HG03097 (cell line): Measurements from ENCODE around the gene SOHLH1.
"Not testable (repeated sequence)": the region's sequence is repeated elsewhere in the genome, so short reads cannot be mapped to it uniquely, and the experiment has no call there.

ENCODE experiments used
- ATAC-seq: cut with Tn5 transposase; IDR thresholded peaks from one replicate; pipeline ENCODE4 v1.9.1; 2021; ENCODE audit not compliant: unreplicated experiment, low FRiP score

Gene SOHLH1

DNA sequence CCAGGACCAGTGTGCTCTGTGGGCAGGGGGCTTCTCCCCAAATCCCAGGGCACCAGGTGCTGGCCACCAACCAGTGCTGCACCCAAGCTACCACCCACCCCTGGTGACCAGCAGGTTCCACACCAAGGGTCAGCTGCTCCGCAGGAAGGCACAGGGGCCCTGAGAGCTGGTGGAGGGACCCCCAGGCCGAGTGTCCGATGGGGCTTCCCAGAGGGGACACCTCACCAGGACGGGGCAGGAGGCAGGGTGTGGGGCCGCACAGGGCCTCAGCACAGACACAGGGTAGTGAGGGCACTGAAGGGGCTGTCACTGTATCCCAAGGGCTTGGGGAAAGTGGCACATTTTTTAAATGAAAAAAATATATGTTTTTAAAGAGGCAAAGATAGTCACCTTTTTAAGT lies 18.1 kb downstream of the SOHLH1 start:
- ATAC-seq = no peak

DNA sequence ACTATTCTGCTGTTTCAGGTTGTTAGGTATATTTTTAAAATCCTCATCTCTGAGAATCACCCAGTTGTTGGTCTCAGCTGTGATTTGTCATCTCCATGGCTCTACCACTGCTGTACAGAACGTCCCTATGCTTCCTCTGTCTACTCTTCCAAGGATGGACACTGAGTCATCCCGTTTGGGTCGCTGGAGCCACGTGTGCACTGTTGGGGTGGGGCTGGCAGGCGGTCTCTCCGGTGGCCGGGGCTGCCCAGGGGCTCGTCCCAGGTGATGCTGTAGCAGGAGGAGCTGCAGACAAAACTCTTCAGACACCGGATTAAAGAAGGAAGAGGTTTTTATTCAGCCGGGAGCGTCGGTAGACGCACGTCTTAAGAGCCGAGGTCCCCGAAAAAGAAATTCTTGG lies 19.2 kb downstream of the SOHLH1 start:
- ATAC-seq = no peak

DNA sequence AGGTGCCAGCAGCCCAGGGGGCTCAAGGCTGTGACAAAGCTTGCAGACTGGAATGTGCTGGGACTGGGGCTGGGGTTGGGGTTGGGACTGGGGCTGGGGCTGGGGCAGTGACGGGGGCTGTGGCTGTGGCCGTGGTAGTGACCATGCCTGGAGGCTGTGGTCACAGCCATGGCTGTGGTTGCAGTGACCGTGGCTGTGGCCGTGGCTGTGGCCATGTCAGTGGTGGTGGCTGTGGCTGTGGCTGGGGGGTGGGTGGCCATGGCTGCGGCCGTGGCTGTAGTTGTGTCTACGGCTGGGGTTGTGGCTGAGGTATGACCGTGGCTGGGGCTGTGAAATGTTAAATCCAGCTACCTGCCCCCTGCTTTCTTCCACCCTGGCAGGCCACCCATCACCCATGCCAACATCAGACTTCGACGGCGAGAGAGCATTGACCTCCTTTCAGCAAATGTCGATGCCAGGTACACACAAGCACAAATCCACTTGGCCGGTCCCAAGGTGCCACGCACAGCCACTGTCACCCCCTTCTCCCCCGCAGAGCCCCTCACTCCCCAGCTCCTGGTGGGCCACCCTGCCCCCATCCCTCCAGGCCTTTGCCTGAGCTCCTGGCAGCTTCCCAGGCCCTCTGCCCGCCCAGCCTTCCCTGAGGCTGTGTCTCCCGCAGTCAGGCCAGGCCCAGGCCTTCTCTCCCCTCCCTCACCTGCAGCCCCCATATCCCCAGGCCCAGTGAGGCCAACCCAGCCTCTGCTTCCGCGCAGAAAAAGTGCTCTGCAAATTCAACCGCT lies 20.9 kb downstream of the SOHLH1 start:
- ATAC-seq = no peak

DNA sequence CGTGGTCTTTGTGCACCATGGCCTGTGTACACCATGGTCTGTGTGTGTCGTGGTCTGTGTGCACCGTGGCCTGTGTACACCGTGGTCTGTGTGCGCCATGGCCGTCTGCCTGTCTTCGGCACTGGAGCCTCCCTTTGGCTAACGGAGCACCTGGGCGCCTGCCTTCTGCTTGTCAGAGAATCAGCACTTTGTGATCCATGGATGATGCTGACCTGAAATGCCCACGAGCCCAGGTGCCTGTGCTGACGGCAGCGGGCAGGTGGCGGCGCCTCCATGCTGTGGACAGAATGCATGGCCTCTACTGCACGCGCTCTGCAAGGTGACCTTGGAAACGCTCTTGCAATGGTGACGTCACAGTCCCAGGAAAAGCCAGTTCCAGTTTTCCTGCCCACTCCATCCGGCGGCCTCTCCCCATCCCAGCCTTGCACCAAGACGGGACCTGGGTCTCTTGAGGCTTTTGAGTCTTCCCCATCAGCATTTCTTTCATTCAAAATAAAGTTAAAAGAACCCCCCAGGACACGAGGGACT lies 21.6 kb downstream of the SOHLH1 start:
- ATAC-seq = no peak

DNA sequence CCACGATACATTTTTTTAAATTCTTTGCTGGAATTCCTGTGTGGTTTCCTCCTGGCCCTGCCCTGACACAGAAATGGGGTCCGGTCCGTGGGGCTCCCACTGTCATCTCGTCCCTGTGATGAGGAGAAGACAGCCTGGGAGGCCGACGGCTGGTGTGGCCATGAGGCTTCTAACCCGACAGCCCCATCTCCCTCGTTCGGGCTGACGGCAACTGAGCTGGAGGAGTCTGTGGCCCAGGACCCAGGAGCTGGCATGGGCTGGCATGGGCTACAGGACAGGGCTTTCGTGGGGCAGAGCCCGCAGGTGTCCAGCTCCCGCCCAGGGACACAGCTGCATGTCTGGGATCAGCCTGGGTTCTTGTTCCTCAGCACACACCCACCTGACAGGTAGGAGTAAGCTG lies 22.4 kb downstream of the SOHLH1 start:
- ATAC-seq = no peak

DNA sequence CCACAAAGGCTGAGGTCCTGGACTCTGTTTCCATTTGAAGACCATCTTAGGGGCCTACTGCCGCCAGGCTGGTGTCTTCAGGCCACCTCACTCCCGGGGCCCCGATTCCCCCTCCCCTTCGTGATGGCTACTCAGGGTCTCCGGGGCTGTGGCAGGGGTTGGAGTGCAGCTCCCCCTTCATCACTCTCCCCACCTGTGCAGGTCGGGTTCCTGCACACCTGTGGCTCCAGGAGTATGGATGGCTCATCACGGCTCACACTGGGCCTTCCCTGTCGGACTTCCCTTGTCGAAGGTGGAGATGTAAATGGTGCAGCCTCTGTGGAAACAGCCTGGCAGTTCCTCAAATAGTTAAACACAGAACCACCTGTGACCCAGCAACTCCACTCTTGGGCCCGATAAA lies 24.3 kb downstream of the SOHLH1 start:
- ATAC-seq = no peak

DNA sequence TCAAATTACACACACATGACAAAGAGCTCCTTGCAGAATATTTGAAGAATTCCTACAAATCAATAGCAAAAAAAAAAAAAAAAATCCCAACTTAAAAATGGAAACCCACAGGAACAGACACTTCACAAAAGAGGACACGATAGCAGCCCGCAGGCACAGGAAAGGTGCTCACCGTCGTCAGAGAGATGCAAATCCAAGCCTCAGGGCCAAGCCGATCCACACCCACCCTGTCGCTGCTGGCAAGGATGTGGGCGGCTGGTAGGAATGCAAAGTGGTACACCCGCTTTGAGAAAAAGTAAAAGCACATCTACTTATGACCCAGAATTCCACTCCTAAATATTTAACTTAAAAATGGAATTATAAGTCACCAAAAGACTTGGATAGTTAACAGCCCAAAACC lies 25.3 kb downstream of the SOHLH1 start:
- no peak for ATAC-seq

DNA sequence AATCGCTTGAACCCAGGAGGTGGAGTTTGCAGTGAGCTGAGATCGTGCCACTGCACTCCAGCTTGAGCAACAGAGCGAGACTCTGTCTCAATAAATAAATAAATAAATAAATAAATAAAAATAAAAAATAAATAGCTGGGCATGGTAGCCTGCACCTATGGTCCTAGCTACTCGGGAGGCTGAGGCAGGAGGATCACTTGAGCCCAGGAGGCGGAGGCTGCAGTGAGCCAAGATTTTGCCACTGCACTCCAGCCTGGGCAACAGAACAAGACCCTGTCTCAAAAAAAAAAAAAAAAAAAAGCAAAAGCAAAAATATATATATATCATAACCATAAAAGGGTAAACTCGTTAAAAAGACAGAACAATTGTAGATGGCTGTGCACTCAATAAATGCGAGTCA lies 26.5 kb downstream of the SOHLH1 start:
- not testable (repeated sequence) for ATAC-seq

DNA sequence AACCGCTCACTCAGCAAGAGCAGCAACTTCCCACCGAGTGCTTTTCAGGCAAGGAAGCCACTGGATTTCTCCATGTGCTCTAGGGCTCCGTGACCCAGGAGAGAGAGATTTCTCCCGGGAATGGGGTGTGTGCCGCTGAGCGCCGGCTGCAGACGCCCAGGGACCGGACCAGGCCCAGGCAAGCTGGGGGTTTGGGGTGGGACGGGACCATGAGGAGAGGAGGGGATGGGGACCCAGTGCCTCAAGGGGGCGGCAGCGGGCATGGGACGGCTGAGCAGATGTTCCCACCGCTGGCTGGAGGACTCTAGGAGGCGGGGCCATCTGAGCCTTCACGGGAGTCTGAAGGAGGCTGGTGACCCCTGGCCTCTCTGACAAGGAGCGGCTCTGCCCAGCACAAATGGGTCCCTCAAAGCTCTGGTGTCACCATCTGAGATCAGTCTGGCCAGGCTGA lies 27.7 kb downstream of the SOHLH1 start:
- no peak for ATAC-seq

DNA sequence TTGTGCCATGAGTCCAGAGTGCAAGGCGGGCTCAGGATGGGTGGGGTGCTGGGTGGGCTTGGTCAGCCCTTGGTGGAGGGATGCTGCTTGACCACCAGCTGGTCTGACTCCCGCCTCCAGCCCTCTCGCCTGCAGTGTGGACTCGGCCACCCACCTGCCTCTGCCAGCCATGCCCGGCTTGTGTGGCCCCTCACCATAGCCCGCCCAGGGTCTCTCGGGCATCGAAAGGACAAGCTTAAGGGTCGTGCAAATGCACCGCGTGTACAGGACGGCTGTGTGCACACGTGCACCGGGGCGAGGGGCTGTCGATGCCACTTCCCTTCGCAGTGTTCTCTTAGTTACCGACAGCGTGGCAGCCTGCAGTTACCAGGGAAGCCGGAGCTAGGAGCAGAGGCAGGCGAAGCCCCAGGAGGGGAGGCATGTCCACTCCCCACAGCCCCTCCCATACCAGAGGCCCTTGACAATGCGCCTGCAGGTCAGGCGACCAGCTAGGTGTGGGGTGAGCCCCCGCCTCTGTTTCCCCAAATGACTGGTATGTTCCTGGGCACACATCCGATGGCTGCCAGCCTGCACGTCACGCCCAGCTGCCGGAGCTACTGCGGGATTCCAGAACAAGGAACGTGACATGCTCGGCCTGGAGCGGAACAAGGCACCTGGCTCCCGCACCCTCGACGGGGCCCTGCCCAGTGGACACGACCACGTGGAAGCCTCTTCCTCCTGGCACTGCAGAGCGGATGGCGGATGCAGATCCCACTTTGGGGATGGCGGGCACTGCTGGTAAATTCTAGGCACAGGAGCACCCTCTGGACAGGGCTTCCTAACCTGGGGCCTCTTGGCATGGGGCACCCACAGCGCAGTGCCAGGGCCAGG lies 28.3 kb downstream of the SOHLH1 start:
- ATAC-seq = no peak

DNA sequence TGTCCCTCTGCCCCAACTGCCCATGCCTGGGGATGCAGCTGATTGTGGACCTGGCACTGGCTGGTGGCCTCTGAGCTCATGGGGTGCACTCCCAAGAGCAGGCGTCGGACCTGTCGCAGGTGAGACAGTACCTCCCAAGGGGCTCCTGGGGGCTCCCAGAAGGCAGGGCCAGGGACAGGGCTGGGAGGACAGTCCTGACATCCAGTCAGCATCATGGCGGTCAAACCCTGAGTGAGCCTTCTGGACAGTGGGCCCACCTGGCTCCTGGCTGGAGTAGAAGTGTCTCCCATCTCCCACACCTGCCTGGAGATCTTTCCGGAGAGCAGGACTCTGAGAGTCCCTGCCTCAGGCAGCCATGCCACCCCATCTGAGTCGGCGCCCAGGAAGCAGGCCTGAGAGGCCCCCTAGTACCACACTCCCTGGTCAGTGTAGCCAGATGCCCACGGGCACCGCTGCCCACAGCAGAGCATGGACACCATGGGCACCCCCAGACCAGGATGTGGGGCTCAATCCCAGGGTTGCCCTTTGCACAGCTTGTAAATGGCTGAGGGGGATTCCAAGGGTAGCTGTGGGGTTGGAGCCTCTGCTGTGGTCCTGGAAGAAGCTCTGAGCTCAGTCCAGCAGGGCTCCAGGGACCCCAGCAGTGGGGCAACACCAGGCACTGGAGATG lies 29.5 kb downstream of the SOHLH1 start:
- ATAC-seq = no peak

DNA sequence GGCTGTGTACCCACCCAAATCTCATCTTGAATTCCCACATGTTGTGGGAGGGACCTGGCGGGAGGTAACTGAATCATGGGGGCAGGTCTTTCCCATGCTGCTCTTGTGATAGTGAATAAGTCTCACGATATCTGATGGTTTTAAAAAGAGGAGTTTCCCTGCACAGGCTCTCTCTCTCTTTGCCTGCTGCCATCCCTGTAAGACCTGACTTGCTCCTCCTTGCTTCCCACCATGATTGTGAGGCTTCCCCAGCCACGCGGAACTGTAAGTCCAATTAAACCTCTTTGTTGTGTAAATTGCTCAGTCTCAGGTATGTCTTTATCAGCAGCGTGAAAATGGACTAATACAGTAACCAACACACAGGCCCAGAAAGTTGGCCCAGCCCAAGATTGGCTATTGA lies 30.3 kb downstream of the SOHLH1 start:
- ATAC-seq = not testable (repeated sequence)

DNA sequence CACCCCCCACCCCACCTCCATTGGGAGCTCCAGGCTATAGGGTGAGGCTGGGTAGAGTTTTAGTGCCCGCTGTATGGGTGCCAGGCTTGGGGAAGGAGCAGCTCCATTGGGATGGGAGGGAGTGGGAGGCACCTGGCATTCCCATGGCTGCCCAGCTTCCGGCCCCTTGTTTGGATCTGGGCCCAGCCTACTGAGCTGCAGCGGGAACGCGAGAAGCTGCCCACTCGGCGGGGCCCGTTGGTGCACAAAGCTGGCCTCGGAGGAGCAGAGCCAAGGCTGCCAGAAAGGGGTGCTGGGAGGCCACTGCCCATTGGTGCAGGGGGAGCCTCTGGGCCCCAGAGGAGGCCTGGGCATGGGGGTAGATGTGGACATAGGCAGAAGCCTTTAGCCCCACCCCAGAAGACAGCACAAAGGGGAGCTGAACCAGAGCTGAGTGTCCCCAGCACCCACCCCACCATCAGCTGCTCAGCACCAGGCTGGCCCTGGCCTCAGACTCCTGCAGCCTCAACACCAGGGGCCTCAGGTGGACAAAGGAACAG lies 31.7 kb downstream of the SOHLH1 start:
- no peak for ATAC-seq

DNA sequence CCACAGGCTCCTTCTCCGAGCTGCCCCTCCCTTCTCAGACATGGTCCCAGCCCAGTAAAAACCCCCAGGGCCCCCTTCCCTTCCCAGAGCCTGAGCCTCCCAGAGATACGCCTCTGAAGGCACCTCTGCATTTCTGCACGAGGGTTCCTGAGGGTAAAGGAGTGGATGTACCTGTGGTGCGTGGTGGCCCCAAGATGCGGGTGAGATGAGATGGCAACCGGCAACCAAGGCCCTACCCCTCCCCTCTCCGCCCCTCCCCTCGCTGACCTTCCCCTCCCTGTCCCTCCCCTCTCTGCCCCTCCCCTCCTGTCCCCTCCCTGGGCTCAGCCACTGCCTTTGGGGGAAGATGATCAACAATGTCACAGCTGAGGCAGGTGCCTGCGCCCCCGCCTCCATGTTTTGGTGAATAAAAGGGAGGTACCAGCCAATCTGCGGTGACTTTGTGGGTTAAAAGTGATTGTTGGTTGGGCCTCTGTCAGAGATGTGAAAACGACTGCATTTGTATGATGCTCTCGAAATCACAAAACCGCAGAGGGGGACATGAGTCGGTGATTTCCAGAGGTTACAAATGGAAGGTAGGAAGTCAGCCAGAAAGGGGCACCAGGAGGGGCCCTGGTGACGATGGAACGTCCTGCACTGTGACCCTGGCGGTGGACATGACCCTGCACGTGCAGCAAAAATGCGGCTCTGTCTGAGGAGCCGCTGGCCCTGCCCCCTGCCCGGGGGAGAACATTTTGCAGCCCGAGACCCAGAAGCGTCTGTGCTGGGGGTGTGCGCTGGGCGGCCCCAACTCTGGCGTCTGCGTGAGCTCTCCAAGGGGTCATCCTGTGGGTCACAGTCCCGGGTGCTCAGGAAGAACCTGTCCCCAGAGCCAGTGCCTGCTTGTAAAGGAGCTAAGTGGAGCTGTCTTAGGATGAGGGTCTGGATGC lies 32.5 kb downstream of the SOHLH1 start:
- ATAC-seq = no peak

DNA sequence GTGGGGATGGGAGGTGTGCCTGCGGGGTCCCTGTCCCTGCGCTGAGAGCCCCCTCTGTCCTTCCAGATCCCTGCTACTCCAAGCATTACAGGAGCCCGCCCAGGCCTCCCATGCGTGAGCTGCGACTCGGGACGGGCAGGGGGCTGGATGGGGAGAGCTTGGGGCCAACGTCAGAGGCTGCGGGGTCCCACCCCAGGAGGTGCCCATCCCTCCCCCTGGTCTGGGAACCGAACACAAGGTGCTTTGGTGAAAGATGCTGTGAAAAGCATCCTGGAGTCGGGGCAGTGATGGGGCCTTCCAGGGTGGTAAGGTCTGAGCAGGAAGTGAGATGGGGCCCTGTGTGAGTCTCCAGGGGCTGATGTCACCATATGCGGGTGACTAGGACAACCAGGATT lies 33.5 kb downstream of the SOHLH1 start:
- ATAC-seq = no peak

DNA sequence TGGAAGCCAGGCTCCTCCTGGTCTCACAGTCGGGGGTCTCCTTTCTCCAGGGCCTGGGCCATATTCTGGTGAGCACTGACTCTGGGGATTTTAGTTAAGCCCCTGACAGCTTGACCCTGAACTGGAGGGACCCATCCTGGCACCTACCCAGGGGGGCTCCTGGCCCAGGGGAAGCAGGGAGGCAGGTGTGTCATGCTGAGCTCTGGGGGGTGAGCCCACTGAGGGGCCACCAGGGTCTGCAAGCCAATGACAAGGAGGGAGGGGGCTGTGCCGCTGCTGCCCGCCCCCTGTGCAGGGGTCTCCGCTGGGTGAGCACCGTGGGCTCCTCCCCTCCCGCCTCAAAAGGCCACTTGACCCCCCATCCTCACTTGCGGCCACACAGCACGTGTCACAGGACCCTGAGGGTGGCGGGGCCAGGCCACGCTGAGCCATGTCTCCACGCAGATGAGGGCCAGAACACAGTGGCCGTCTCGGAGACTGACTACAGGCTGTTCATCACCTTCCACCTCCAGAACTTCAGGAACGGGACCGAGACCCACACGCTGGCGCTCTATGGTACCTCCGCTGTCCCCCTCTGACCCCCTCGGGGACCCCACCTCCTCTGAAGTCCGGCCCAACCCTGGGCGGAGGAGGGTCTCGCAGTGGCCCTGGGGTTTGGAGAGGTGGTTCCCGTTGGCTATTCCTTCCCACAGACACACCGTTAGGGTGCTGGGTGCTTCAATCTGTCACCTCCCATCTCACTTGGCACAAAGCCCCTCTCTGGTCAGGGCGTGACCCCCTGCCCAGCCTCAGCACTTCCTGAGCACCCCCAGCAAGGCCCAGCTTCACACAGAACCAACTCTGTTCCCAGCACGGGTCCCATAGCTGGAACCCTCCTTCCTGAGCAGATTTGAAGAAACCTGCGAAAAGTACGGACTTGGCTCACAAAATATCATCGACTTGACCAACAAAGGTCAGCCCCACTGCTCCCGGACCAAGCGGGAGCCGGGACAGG lies 34.2 kb downstream of the SOHLH1 start:
- ATAC-seq = no peak

DNA sequence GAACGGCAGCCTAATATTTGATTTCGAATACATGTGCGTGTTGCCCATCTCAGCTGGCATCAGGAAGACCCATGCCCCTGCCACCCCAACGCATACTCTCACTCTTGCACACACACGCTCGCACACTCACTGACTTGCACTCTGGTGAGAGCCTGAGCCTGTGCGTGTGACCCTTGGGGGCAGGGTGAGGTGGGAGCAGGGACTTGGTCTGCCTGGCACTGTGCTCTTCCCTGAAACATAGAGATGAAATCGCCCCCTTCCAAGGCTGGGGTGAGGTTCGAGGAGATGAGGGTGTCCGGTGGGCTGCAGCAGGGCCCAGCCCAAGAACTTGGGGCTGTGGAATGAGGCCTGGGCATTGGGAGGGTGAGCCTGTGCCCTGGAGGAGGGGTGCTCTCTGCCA lies 35.0 kb downstream of the SOHLH1 start:
- ATAC-seq = no peak

DNA sequence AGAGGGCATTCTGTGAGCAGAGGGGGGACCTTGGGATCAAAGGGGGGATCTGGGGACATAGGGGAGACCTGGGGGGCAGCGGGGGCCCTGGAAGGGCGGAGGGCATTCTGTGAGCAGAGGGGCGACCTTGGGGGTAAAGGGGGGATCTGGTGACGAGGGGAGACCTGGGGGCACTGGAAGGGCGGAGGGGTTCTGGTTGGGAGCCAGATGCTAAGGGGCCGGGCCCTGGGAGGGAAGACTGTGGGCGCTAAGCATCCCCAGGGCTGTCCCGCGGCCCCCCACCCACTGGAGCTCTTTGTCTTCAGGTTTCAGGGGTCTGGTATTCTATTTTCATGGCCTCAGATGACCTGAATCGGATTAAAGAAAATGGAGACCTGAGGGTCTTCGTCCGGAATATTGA lies 35.4 kb downstream of the SOHLH1 start:
- ATAC-seq = no peak

DNA sequence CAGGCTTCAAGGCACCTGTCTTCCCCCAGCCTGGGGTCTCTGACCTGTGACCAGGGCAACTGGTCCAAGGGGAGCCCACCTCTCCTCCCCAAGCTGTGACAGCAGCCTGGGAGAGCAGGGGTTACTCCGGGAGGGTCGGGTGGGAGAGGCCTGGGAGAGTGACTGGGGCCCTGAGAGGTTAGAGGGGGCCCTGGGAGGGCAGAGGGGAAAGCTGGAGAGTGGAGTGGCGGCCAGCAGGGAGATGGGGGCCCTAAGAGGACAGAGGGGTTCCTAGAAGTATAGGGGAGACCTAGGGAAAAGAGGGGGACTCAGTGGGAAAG lies 35.9 kb downstream of the SOHLH1 start:
- ATAC-seq = no peak
